Lung (tissue), 12 donors: ENCODE results near the gene ARID4B. TPM values are rescaled to one million over a fixed set of nuclear protein-coding genes. Genes with fewer than 3 reads are reported as not detected.

Experiments used
- ATAC-seq: fragments of 200-7000 bp; cut with Tn5 transposase; one replicate; pipeline ENCODE4 v1.9.1; 2020; ENCODE audit warnings: moderate number of reproducible peaks; ENCODE audit not compliant: insufficient read depth, low FRiP score
- DNase-seq, 3 donors: peaks; one replicate each; pipeline ENCODE4 v3.0.0-alpha.2; 2013 to 2017
- H3K27ac ChIP-seq, 2 donors: one replicate each; pipeline ENCODE4 v1.5.1; 2013; ENCODE audit warnings: mild to moderate bottlenecking in 2 of 2, moderate library complexity in 2 of 2, control low read depth in 1 of 2, inconsistent platforms in 1 of 2, low read depth in 1 of 2, low read length in 1 of 2
- H3K27me3 ChIP-seq, 3 donors: one replicate each; pipeline ENCODE4 v1.5.1; 2013; ENCODE audit warnings: low read length in 2 of 3; ENCODE audit not compliant: control insufficient read depth in 3 of 3, insufficient read depth in 3 of 3
- H3K36me3 ChIP-seq, 4 donors: one replicate each; pipeline ENCODE4 v1.5.1; 2013; ENCODE audit warnings: low read length in 4 of 4, mild to moderate bottlenecking in 1 of 4, moderate library complexity in 1 of 4; ENCODE audit not compliant: control insufficient read depth in 4 of 4, insufficient read depth in 4 of 4
- H3K4me1 ChIP-seq, 5 donors: one replicate each; pipeline ENCODE4 v1.5.1; 2013; ENCODE audit warnings: low read length in 5 of 5, mild to moderate bottlenecking in 2 of 5, moderate library complexity in 1 of 5; ENCODE audit not compliant: control insufficient read depth in 5 of 5, insufficient read depth in 5 of 5
- H3K4me3 ChIP-seq: one replicate; pipeline ENCODE4 v1.5.1; 2013; ENCODE audit warnings: mild to moderate bottlenecking, control low read depth, moderate library complexity
- H3K9ac ChIP-seq, 2 donors: one replicate each; pipeline ENCODE4 v1.5.1; 2013; ENCODE audit warnings: low read length in 2 of 2, control low read depth in 1 of 2; ENCODE audit not compliant: insufficient read depth in 1 of 2
- H3K9me3 ChIP-seq, 4 donors: one replicate each; pipeline ENCODE4 v1.5.1; 2013; ENCODE audit warnings: low read length in 3 of 4, mild to moderate bottlenecking in 1 of 4, moderate library complexity in 1 of 4; ENCODE audit not compliant: control insufficient read depth in 4 of 4, insufficient read depth in 3 of 4
- WGBS, 2 donors: extraction: QIAGEN DNeasy Blood & Tissue Kit; methylation state at CpG; one replicate each; pipeline ENCODE4 v1.1.7; 2013; 5-methylcytosine and 5-hydroxymethylcytosine counted together
- polyA plus RNA-seq, 2 donors: library from polyadenylated mRNA; stranded (reverse); fragments of 200-250 nt; gene quantifications; one replicate each; pipeline ENCODE4 v1.2.1, GENCODE V29; 2013
- total RNA-seq, 2 donors: library from RNA; depleted of rRNA in 1 of 2; stranded (reverse); fragments of >200 nt in 1 of 2; gene quantifications; one replicate each; pipeline ENCODE4 v1.2.1, GENCODE V29; 2014 to 2021
- TF ChIP-seq, protein P1 (sequence below): IDR thresholded peaks from 2 replicates; pipeline ENCODE4 v1.5.1; 2012; ENCODE audit warnings: mild to moderate bottlenecking; ENCODE audit errors: control extremely low read depth, extremely low read depth
- donor health status: control.
- donor health status: control.
- donor health status: Bipolar disorder and iron deficiency.
- donor health status: healthy.
- donor health status: DM: yes; HTN: yes; CAD: no.

Gene ARID4B
- total and polyA plus RNA-seq, 4 donors, result 15.8 to 99.7 (median 23.0) TPM

DNA sequence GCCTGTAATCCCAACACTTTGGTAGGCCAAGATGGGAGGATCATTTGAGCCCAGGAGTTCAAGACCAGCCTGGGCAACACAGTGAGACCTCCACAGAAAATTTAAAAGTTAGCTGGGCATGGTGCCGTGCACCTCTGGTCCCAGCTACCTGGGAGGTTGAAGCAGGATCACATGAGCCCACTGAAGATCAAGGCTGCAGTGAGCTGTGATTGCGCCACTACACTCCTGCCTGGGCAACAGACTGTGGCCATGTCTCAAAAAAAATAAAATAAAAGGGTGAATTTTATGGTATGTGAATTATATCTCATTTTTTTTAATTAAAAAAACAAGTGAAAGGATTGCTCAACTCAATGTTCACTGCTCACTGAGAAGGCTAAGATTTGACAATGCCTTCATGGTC, 8.7 kb downstream of the ARID4B start:
- DNase-seq, result no peak
- Histone ChIP-seq H3K4me1 (peaks cover 0 to 19% (median 3%) of the 10 kb centered on the region in 5 donors), H3K9me3 (no peaks in the 10 kb centered on the region), H3K36me3 (peaks cover 0 to 8% (median 3%) of the 10 kb centered on the region in 4 donors), H3K27me3 (no peaks in the 10 kb centered on the region), H3K27ac (no peak overlapping the region), H3K9ac (no peak overlapping the region), H3K4me3 (no peak overlapping the region)
- TF ChIP-seq, protein P1, sequence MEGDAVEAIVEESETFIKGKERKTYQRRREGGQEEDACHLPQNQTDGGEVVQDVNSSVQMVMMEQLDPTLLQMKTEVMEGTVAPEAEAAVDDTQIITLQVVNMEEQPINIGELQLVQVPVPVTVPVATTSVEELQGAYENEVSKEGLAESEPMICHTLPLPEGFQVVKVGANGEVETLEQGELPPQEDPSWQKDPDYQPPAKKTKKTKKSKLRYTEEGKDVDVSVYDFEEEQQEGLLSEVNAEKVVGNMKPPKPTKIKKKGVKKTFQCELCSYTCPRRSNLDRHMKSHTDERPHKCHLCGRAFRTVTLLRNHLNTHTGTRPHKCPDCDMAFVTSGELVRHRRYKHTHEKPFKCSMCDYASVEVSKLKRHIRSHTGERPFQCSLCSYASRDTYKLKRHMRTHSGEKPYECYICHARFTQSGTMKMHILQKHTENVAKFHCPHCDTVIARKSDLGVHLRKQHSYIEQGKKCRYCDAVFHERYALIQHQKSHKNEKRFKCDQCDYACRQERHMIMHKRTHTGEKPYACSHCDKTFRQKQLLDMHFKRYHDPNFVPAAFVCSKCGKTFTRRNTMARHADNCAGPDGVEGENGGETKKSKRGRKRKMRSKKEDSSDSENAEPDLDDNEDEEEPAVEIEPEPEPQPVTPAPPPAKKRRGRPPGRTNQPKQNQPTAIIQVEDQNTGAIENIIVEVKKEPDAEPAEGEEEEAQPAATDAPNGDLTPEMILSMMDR, result no peak
- no peak for ATAC-seq
- 96 to 97% methylated on average over 2 of the region's 2 CpGs for WGBS, 2 donors

DNA sequence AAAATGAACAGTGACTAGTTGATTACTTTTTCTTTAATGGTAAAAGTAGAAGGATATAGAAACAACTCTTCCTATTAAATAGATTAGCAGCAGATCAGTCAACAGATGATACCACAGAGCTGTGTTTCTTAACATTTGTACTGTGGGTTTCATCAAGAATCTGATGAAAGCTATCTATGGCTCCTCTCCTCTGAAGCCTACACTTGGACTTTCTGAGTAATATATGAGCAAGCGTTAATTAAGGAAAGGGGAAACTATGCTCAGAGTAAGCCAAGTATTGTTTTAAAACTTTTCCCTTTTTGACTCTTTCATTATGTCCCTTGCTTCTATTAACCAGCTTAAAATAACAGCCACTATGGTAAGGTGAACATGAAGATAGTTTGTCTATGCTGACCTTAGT, 10.8 kb downstream of the ARID4B start:
- H3K36me3 ChIP-seq, result peaks cover 0 to 8% (median 2%) of the 10 kb centered on the region in 4 donors
- H3K27me3 ChIP-seq, result no peaks in the 10 kb centered on the region
- no peak overlapping the region for H3K9ac ChIP-seq
- H3K9me3 ChIP-seq, result no peaks in the 10 kb centered on the region
- 14 to 36% methylated on average over 1 of the region's 1 CpG for WGBS, 2 donors
- no peak overlapping the region for H3K4me3 ChIP-seq
- ATAC-seq, result no peak
- TF ChIP-seq, protein P1, result no peak
- H3K4me1 ChIP-seq, result peaks cover 0 to 14% (median 8%) of the 10 kb centered on the region in 5 donors
- no peak overlapping the region for H3K27ac ChIP-seq
- no peak for DNase-seq

- ATAC-seq, result no peak
- no peak overlapping the region for H3K4me3 ChIP-seq
- peaks cover 0 to 12% (median 4%) of the 10 kb centered on the region in 5 donors for H3K4me1 ChIP-seq
- no peak overlapping the region for H3K27ac ChIP-seq
- H3K27me3 ChIP-seq, result no peaks in the 10 kb centered on the region
- WGBS, 2 donors, result 97% methylated on average over 4 of the region's 4 CpGs
- peaks cover 0 to 5% (median 2%) of the 10 kb centered on the region in 4 donors for H3K36me3 ChIP-seq
- no peaks in the 10 kb centered on the region for H3K9me3 ChIP-seq
- H3K9ac ChIP-seq, result no peak overlapping the region
- TF ChIP-seq, protein P1, result no peak
- DNase-seq, result no peak
These were observed 12.2 kb downstream of the ARID4B start for GRCh38 chr1:235315735-235316134.

- no peak for DNase-seq
- TF ChIP-seq, protein P1, result no peak
- no peak overlapping the region for H3K27ac ChIP-seq
These were observed 12.8 kb downstream of the ARID4B start for GRCh38 chr1:235315173-235315572.

More at GRCh38 chr1:235315173-235315572, 12.8 kb downstream of the ARID4B start:
- no peak for ATAC-seq
- Histone ChIP-seq H3K4me3 (no peak overlapping the region), H3K4me1 (peaks cover 0 to 8% (median 4%) of the 10 kb centered on the region in 5 donors), H3K36me3 (peaks cover 0 to 6% (median 3%) of the 10 kb centered on the region in 4 donors), H3K27me3 (no peaks in the 10 kb centered on the region), H3K9ac (no peak overlapping the region), H3K9me3 (no peaks in the 10 kb centered on the region)
- WGBS, 2 donors, result 94 to 95% methylated on average over 5 of the region's 5 CpGs
